Mesenchymal stem cell (in vitro differentiated cells and primary cell): ENCODE measurements around the gene SSNA1.

Source experiments
- DNase-seq: peaks from one replicate; pipeline ENCODE4 v3.0.0-alpha.2; 2013
- H2AFZ ChIP-seq: one replicate; pipeline ENCODE4 v1.6.1; 2013; ENCODE audit warnings: low read depth, mild to moderate bottlenecking, control low read depth, inconsistent platforms, low read length, moderate library complexity
- H2AK5ac ChIP-seq: 2 replicates; pipeline ENCODE4 v1.6.1; 2013; ENCODE audit warnings: low read length, moderate library complexity, mild to moderate bottlenecking, inconsistent platforms; ENCODE audit not compliant: severe bottlenecking
- H2BK120ac ChIP-seq: one replicate; pipeline ENCODE4 v1.6.1; 2013; ENCODE audit warnings: low read depth, mild to moderate bottlenecking, inconsistent platforms, low read length, moderate library complexity
- H2BK12ac ChIP-seq, 2 experiments: one replicate each; pipeline ENCODE4 v1.6.1; 2013; ENCODE audit warnings: inconsistent platforms in 2 of 2, low read length in 2 of 2, mild to moderate bottlenecking in 2 of 2, moderate library complexity in 2 of 2, control low read depth in 1 of 2
- H2BK15ac ChIP-seq: one replicate; pipeline ENCODE4 v1.6.1; 2013; ENCODE audit warnings: mild to moderate bottlenecking, low read depth, inconsistent platforms; ENCODE audit not compliant: poor library complexity, severe bottlenecking
- H2BK5ac ChIP-seq: 2 replicates; pipeline ENCODE4 v1.6.1; 2013; ENCODE audit warnings: low read depth, mild to moderate bottlenecking, low read length, control low read depth, inconsistent platforms; ENCODE audit not compliant: poor library complexity, severe bottlenecking
- H3K14ac ChIP-seq, 2 experiments: one replicate each; pipeline ENCODE4 v1.6.1; 2013; ENCODE audit warnings: inconsistent platforms in 2 of 2, low read length in 2 of 2, control low read depth in 1 of 2, mild to moderate bottlenecking in 1 of 2, moderate library complexity in 1 of 2
- H3K18ac ChIP-seq, 2 experiments: one replicate each; pipeline ENCODE4 v1.6.1; 2013; ENCODE audit warnings: inconsistent platforms in 2 of 2, low read length in 2 of 2, control low read depth in 1 of 2, low read depth in 1 of 2, mild to moderate bottlenecking in 1 of 2
- H3K23ac ChIP-seq, 2 experiments: one replicate each; pipeline ENCODE4 v1.6.1; 2013; ENCODE audit warnings: inconsistent platforms in 2 of 2, low read length in 2 of 2, mild to moderate bottlenecking in 2 of 2, moderate library complexity in 2 of 2, control low read depth in 1 of 2
- H3K27ac ChIP-seq: 2 replicates; pipeline ENCODE4 v1.5.1; 2013; ENCODE audit warnings: mild to moderate bottlenecking, moderate library complexity, low read length, control low read depth, inconsistent platforms; ENCODE audit not compliant: poor library complexity, severe bottlenecking
- H3K27me3 ChIP-seq, 2 experiments: 2 replicates each; pipeline versions ENCODE4 v1.6.1 to v1.7.0; 2013; ENCODE audit warnings: low read length in 2 of 2, mild to moderate bottlenecking in 2 of 2, moderate library complexity in 2 of 2, control low read depth in 1 of 2, inconsistent platforms in 1 of 2; ENCODE audit not compliant: control insufficient read depth in 1 of 2, insufficient read depth in 1 of 2
- H3K36me3 ChIP-seq, 2 experiments: 2 replicates each; pipeline versions ENCODE4 v1.6.1 to v1.7.0; 2013; ENCODE audit warnings: low read length in 2 of 2, control low read depth in 1 of 2, inconsistent platforms in 1 of 2, low read depth in 1 of 2, mild to moderate bottlenecking in 1 of 2; ENCODE audit not compliant: insufficient read depth in 2 of 2, control insufficient read depth in 1 of 2
- H3K4ac ChIP-seq, 2 experiments: one replicate each; pipeline ENCODE4 v1.6.1; 2013; ENCODE audit warnings: inconsistent platforms in 2 of 2, low read length in 2 of 2, mild to moderate bottlenecking in 2 of 2, moderate library complexity in 2 of 2, control low read depth in 1 of 2, low read depth in 1 of 2
- H3K4me1 ChIP-seq: 2 replicates; pipeline ENCODE4 v1.6.1; 2013; ENCODE audit warnings: low read depth, low read length, control low read depth; ENCODE audit not compliant: control insufficient read depth, insufficient read depth
- H3K4me2 ChIP-seq: 2 replicates; pipeline ENCODE4 v1.6.1; 2013; ENCODE audit warnings: low read length, mild to moderate bottlenecking, inconsistent platforms; ENCODE audit not compliant: poor library complexity, severe bottlenecking
- H3K4me3 ChIP-seq, 2 experiments: 2 replicates each; pipeline versions ENCODE4 v1.5.1 to v1.7.0; 2013; ENCODE audit warnings: low read length in 2 of 2, mild to moderate bottlenecking in 2 of 2, control low read depth in 1 of 2, low read depth in 1 of 2; ENCODE audit not compliant: insufficient read depth in 1 of 2
- H3K79me1 ChIP-seq: replicated peaks from 2 replicates; pipeline ENCODE4 v1.6.1; 2013; ENCODE audit warnings: mild to moderate bottlenecking, control low read depth, low read length, inconsistent platforms; ENCODE audit not compliant: poor library complexity, severe bottlenecking
- H3K9ac ChIP-seq: 2 replicates; pipeline ENCODE4 v1.7.0; 2013; ENCODE audit warnings: mild to moderate bottlenecking, low read length, moderate library complexity
- H3K9me3 ChIP-seq: 2 replicates; pipeline ENCODE4 v1.7.0; 2013; ENCODE audit warnings: mild to moderate bottlenecking, low read length; ENCODE audit not compliant: control insufficient read depth
- H4K8ac ChIP-seq: one replicate; pipeline ENCODE4 v1.6.1; 2013; ENCODE audit warnings: inconsistent platforms, mild to moderate bottlenecking, low read length, moderate library complexity
- H4K91ac ChIP-seq: one replicate; pipeline ENCODE4 v1.6.1; 2013; ENCODE audit warnings: mild to moderate bottlenecking, low read length, inconsistent platforms
- WGBS: methylation state at CpG from one replicate; pipeline ENCODE4 v1.1.7; 2013; ENCODE audit warnings: mixed read lengths; 5-methylcytosine and 5-hydroxymethylcytosine counted together

SSNA1 gene

DNA sequence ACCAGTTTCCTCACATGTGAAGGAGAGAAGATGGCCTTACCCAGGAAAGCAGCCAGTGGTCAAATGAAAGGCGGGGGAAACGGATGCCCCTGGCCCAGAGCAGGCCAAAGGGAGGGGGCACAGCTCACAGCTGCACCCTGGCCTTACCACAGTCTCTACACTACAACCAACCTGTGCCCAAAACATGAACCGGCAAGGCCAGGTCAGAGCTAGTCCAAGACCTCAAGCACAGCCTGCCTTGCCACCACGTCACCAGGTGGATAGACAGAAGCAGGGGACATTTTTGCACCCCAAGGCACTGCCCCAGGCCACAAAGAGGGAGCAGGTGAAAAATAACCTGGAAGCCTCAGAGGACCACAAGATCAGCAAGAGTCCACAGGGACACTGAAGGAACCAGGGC is 45.0 kb upstream of the SSNA1 start:
- Histone ChIP-seq H3K36me3 (peaks cover 0 to 8% of the 10 kb centered on the region in 2 experiments), H3K14ac (no peak overlapping the region)

DNA sequence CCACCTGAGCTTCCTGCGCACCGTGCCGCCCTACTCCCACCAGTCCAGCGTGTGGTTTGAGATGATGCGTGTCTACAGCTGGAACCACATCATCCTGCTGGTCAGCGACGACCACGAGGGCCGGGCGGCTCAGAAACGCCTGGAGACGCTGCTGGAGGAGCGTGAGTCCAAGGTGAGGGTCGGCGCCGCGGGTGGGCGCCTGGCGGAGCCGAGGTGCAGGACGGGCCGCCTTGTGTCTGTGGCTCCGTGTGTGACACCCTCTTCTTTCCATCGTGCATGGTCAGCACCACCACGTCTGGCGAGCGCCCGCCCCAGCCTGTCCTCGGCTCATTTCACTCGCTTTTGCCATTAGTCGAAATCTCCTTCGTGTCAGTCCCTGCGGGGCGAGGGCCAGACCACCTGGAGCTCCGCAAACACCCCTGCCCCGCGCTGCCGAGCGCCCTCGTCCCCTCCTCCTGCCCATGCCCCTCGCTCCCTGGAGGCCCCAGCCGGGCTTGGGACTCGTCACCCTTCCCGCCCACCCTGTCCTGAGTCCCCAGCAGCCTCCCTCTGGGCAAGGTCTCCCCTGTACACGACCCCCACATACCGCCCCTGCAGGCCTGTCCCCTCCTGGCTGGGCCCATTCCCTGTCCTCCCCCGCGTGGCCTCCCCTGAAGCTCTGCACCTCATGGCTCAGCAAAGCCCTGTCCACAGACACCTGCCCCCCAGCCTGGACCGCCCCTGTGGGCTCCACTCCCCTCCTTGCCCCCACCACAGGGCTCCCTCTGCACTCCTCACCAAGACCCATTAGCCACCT is 42.5 kb upstream of the SSNA1 start:
- peaks cover 8% of the 10 kb centered on the region for H3K4me1 ChIP-seq
- no peak overlapping the region for H3K23ac ChIP-seq
- no peak overlapping the region for H2BK12ac ChIP-seq
- no peak overlapping the region for H2BK5ac ChIP-seq
- no peak overlapping the region for H2AFZ ChIP-seq
- no peak overlapping the region for H3K4me3 ChIP-seq
- H3K4me2 ChIP-seq = no peak overlapping the region
- no peaks in the 10 kb centered on the region for H3K36me3 ChIP-seq
- no peak overlapping the region for H2BK15ac ChIP-seq
- no peak overlapping the region for H3K18ac ChIP-seq
- H3K9ac ChIP-seq = no peak overlapping the region
- no peaks in the 10 kb centered on the region for H3K79me1 ChIP-seq
- peaks cover 26 to 58% of the 10 kb centered on the region in 2 experiments for H3K27me3 ChIP-seq
- no peak overlapping the region for H4K8ac ChIP-seq
- DNase-seq = no peak
- no peak overlapping the region for H2BK120ac ChIP-seq
- no peak overlapping the region for H3K27ac ChIP-seq
- H4K91ac ChIP-seq = no peak overlapping the region
- H3K4ac ChIP-seq = no peak overlapping the region
- no peak overlapping the region for H2AK5ac ChIP-seq
- H3K9me3 ChIP-seq = no peaks in the 10 kb centered on the region
- H3K14ac ChIP-seq = no peak overlapping the region
- WGBS = 65% methylated on average over 48 of the region's 49 CpGs

More for the DNA sequence above, 45.0 kb upstream of the SSNA1 start:
- Histone ChIP-seq H3K9me3 (no peaks in the 10 kb centered on the region), H4K91ac (no peak overlapping the region), H3K4ac (no peak overlapping the region), H2BK15ac (no peak overlapping the region), H2BK120ac (no peak overlapping the region), H3K4me1 (peaks cover 14% of the 10 kb centered on the region), H3K4me2 (no peak overlapping the region), H3K27ac (no peak overlapping the region), H2AK5ac (no peak overlapping the region), H3K4me3 (no peak overlapping the region), H3K9ac (no peak overlapping the region), H2AFZ (no peak overlapping the region), H3K27me3 (peaks cover 47 to 66% of the 10 kb centered on the region in 2 experiments), H2BK12ac (no peak overlapping the region), H2BK5ac (no peak overlapping the region), H3K79me1 (no peaks in the 10 kb centered on the region), H3K18ac (no peak overlapping the region), H3K23ac (no peak overlapping the region), H4K8ac (no peak overlapping the region)
- 82% methylated on average over 4 of the region's 4 CpGs for WGBS
- no peak for DNase-seq

DNA sequence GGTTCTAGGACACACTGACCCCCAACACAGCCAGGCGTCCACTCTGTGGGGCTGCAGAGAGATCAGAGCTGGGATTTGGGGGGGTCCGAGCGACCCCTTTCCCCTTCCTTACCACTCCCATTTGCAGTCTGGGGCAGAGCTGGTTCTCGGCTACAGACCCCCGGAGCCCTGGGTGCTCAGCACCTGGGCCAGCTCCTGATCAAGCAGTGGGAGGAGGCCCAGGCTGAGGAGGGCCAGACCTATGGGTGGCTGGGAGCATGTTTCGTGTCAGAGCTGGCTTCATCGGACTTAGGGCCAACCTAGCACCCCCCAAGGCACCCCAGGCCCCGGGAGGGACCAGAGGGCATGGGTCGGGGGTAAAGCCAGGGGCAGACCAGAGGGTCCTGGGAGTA is 42.0 kb upstream of the SSNA1 start:
- Histone ChIP-seq H3K4me2 (no peak overlapping the region), H3K27me3 (peaks cover 20 to 52% of the 10 kb centered on the region in 2 experiments), H2BK5ac (no peak overlapping the region), H2BK15ac (no peak overlapping the region), H3K36me3 (no peaks in the 10 kb centered on the region), H2BK12ac (no peak overlapping the region), H4K8ac (no peak overlapping the region), H3K79me1 (no peaks in the 10 kb centered on the region), H4K91ac (no peak overlapping the region), H2AFZ (no peak overlapping the region), H3K23ac (no peak overlapping the region), H2AK5ac (no peak overlapping the region), H3K9me3 (no peaks in the 10 kb centered on the region), H3K9ac (no peak overlapping the region), H3K4me1 (peaks cover 8% of the 10 kb centered on the region), H3K4me3 (no peak overlapping the region), H3K14ac (no peak overlapping the region), H3K18ac (no peak overlapping the region), H3K27ac (no peak overlapping the region), H3K4ac (no peak overlapping the region), H2BK120ac (no peak overlapping the region)
- DNase-seq = no peak
- WGBS = 76% methylated on average over 5 of the region's 9 CpGs

DNA sequence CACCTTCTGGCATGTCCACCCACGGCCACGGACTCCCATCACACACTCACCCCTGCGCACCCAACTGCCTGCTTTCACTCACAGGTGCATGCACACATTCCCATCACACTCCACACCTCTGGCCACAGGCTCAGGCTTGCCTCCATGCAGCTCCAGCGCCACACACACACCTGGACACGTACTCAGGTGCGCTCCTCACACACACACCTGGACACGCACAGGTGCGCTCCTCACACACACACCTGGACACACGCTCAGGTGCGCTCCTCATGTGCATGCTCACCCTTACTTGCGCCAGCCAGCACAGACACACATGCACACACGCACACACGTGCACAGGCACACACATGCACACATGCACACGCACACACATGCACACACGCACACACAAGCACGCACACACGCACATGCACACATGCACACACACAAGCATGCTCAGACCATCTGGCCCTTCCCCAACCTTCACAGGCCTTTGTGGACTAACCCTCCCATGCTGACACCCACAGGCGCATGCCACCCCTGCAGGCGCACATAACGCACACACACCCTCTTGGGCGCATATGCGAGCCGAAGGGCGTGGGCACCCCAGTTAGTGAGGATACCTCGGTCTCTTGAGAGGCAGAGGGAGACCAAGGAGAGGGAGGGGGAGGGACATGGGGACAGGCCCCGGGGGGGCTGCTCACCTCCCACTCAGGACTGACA is 41.2 kb upstream of the SSNA1 start:
- no peak overlapping the region for H4K8ac ChIP-seq
- H3K14ac ChIP-seq = no peak overlapping the region
- no peak overlapping the region for H2AK5ac ChIP-seq
- no peak overlapping the region for H2BK5ac ChIP-seq
- peaks cover 8% of the 10 kb centered on the region for H3K4me1 ChIP-seq
- 85% methylated on average over 26 of the region's 26 CpGs for WGBS
- H2BK15ac ChIP-seq = no peak overlapping the region
- H3K4me2 ChIP-seq = no peak overlapping the region
- no peaks in the 10 kb centered on the region for H3K36me3 ChIP-seq
- no peaks in the 10 kb centered on the region for H3K79me1 ChIP-seq
- no peaks in the 10 kb centered on the region for H3K9me3 ChIP-seq
- no peak overlapping the region for H3K27ac ChIP-seq
- no peak for DNase-seq
- H2AFZ ChIP-seq = no peak overlapping the region
- H3K4me3 ChIP-seq = no peak overlapping the region
- H2BK120ac ChIP-seq = no peak overlapping the region
- no peak overlapping the region for H4K91ac ChIP-seq
- H3K23ac ChIP-seq = no peak overlapping the region
- H3K18ac ChIP-seq = no peak overlapping the region
- peaks cover 13 to 45% of the 10 kb centered on the region in 2 experiments for H3K27me3 ChIP-seq
- no peak overlapping the region for H3K4ac ChIP-seq
- H3K9ac ChIP-seq = no peak overlapping the region
- no peak overlapping the region for H2BK12ac ChIP-seq
